GM12873 (cell line): ENCODE data around the gene FGF14.

ENCODE experiments used
- TF ChIP-seq, protein P1 (sequence below): IDR thresholded peaks from 2 replicates; pipeline ENCODE4 v1.5.1; 2012; ENCODE audit warnings: low read depth, mild to moderate bottlenecking, moderate library complexity, low read length, control low read depth; ENCODE audit not compliant: insufficient read depth; ENCODE audit errors: missing control alignments

Gene FGF14

DNA sequence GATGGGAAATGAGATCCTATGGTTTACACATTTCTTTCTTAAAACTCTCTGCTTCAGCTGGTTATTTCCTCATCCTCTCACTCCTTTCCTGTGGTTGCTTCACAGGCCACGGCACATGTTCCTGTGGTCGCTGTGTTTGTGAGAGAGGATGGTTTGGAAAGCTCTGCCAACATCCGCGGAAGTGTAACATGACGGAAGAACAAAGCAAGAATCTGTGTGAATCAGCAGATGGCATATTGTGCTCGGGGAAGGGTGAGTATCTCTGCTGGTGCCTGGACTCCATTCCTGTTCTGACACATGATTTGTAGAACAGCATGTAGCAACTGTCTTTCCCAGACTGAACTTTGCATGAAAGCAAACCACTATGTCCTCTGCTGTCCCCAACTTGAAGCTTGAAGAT lies 695.2 kb downstream of the FGF14 start:
- TF ChIP-seq, protein P1, sequence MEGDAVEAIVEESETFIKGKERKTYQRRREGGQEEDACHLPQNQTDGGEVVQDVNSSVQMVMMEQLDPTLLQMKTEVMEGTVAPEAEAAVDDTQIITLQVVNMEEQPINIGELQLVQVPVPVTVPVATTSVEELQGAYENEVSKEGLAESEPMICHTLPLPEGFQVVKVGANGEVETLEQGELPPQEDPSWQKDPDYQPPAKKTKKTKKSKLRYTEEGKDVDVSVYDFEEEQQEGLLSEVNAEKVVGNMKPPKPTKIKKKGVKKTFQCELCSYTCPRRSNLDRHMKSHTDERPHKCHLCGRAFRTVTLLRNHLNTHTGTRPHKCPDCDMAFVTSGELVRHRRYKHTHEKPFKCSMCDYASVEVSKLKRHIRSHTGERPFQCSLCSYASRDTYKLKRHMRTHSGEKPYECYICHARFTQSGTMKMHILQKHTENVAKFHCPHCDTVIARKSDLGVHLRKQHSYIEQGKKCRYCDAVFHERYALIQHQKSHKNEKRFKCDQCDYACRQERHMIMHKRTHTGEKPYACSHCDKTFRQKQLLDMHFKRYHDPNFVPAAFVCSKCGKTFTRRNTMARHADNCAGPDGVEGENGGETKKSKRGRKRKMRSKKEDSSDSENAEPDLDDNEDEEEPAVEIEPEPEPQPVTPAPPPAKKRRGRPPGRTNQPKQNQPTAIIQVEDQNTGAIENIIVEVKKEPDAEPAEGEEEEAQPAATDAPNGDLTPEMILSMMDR, result no peak

DNA sequence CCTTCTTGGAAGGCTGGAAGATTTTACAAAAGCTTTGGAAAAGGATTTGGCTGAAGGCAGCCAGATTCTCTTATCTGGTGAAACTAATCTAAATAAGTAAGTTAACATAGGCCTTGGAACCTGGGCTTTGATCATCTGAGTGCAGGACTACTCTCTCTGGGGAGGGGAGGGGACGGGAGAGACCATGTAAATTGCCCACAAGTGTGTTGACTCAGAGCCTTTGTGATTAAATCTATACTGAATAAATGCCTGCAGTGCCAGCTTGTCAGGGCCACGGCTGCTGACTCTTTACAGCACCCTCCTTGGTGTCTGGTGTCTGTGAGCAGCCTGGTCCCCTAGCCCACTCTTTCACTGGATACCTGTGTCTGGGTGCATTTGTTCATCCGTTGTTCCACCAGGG lies 698.0 kb downstream of the FGF14 start:
- TF ChIP-seq, protein P1, result no peak

DNA sequence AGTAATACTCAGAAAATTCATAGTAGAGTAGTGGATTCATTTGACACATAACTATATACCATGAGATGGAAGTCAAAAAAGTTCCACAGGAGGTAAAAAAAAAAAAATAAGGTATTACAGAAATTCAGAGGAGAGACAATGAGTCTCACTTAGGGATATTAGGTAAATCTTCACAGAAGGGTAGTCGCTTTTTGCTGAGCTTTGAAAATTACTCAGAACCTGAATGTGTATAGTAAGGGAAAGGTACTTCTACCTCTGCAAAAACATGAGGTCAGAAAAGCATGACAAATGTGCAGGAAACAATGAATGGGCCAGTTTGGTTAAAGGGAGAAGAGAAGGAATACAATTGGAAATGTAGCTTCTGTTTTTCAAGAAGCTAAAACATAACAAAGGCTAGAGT lies 698.8 kb downstream of the FGF14 start:
- TF ChIP-seq, protein P1, result no peak

DNA sequence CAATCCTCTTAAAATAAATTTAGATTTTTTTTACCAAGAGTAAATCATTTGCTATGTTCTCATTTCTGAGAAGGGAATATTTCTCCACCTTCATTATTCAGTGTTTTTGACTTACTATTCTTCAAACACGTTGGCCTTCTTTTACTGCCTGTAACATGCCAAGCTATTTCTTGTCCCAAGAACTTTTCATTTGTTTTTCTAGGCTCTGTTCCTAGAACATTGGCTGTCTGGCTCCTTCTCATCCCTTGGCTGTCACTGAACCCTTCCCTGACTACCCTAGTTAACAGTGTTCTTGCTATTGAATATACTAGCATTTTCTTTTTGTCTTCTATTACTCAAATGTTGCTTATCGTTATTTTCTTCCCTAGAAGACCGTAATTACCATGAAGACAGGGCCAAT lies 701.2 kb downstream of the FGF14 start:
- TF ChIP-seq, protein P1, result no peak

DNA sequence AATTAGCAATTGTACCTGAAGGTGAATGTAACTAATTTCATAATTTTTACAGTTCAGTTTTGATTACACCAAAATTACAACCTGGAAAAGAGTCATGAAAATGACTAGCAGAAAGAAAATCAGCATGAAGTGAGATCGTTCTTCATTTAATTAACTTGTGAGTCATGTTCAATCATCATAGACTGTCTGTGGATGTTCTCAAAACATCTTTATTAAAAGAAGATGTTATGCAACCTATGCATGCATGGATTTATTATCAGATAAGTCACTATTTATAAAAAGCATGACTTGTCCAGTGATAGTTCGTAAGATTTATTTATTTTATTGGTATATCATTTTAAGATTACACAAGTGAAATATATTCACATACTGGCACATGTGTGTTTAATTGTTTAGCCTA lies 703.4 kb downstream of the FGF14 start:
- TF ChIP-seq, protein P1, result no peak

DNA sequence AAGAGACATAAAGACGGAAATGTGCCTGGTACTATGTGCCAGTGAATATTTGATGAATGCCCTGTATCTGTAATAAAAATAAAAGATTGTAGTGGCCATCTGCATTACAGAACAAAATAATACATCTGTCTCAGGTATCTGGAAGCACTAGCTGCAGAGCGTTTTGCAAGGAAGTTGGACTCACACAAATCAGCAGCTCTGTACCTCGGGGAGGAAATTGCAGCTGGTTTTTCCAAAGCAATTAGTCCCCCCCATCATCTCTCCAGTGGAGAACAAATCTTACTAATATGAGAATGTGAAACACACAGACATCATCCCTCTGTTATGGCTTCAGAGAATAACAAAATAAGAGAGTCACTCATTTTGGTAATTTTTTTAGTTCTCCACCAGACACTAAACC lies 704.1 kb downstream of the FGF14 start:
- TF ChIP-seq, protein P1, result no peak

DNA sequence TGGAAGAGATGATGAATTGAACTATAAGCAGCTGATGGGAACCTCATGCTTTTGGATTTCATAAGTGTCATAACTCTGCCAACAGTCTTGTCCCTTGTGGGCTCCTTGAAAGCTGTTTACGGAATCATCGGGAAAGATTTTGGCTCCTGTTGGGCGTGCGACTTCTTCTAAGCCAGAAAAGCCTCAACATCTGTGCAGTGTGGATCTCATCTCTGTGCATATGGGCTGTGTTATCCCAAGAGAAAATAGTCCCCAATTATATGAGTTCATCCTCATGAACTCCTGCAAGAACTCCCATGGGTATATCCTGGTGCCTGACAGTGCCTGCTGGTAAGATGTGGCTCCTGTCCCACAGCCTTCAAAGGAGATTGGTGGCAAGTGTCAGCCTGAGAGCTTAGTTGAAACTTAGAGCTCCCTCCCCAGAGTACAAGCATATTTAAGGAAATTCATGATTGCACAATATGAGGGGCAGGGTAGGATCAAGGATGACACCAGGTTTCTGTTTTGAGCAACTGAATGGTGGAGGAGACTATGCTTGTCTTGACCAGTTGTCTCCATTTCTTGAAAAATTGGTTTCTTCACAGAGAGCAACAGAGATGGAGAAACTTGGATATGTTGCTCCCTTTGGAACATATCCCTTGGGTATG lies 705.9 kb downstream of the FGF14 start:
- TF ChIP-seq, protein P1, result no peak
